Posterior vena cava (tissue), 2 donors: ENCODE data around the gene CIAO3. TPM values are rescaled to one million over a fixed set of nuclear protein-coding genes. Genes with fewer than 3 reads are reported as not detected.
"Not testable (repeated sequence)": the region's sequence is repeated elsewhere in the genome, so short reads cannot be mapped to it uniquely, and the experiment has no call there.

Experiments
- DNase-seq: peaks from one replicate; pipeline ENCODE4 v3.0.0-alpha.2; 2020; ENCODE audit warnings: low spot score
- intact Hi-C, 2 donors: fragments of 100-400 bp; cut with DNase I; formaldehyde crosslinking; loops; one replicate each; pipeline versions ENCODE4 v1.14.1 to v1.14.2; 2022 to 2023
- total RNA-seq, 2 donors: library from RNA; stranded (reverse); fragmentation: NEBNext Ultra II Directional; extraction: Animal tissue kit (Norgen Biotek cat#: 25700); gene quantifications; one replicate each; pipeline ENCODE4 v1.2.1, GENCODE V29; 2021
- donor health status: DM: yes; HTN: yes; CAD: no.
- donor health status: DM: yes; HTN: yes; CAD: no.

CIAO3 gene
- total RNA-seq, 2 donors from 2014 or later, result 18.2 to 18.6 TPM

DNA sequence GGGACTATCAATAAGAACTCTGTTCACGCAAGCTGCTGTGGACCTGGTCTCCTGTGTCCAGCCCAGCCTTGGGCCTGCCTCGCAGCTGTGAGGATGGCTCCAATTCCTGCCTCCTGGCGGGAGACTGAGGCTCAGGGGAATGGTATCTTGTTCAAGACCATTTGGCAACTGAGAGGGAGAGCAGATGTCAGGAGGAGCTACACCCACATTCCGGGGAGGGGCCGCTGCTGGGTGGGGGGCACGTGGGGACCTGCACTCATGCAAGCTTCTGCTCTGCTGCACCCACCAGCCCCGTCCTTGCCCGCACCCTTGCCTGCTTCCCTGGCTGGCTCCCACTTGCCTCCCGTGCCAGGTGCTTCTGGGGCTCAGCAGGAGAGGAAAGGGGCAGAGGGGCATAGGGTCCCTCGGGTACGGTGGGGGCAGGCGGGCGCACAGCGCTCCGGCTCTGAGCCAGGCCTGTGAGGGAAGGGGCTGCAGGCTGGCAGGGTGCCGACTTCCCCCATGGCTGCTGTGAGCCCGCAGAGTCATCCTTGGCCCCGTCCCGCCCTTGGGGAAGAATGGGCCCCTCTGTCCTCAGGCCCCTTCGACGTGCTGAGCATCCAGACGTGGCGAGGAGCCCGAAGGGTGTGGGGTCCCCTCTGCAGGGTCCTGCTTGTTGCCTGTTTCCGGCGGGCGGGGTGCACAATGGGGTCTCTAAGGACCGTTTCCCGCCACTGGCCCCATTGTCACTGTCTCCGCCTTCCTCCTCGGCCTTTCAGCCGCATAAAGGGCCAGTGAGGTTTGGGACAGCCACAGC lies 23.1 kb downstream of the CIAO3 start:
- intact Hi-C loops, result no loop called here
- no peak for DNase-seq

DNA sequence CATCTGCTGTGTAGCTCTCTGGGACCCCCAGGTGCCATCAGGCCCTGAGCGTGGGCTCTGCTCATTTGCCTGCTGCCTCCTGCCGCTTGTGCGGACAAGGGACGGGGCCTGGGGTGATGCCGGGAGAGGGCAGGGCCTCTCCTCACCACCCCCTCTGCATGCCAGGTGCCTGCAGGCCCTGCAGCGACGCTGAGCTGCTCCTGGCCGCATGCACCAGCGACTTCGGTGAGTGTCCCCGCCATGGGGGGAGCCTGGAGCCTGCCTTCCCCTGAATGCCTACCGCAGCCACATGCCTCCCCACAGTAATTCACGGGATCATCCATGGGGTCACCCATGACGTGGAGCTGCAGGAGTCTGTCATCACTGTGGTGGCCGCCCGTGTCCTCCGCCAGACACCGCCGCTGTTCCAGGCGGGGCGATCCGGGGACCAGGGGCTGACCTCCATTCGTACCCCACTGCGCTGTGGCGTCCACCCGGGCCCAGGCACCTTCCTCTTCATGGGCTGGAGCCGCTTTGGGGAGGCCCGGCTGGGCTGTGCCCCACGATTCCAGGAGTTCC lies 23.9 kb downstream of the CIAO3 start:
- DNase-seq, result no peak
- intact Hi-C loops, result no loop called here

DNA sequence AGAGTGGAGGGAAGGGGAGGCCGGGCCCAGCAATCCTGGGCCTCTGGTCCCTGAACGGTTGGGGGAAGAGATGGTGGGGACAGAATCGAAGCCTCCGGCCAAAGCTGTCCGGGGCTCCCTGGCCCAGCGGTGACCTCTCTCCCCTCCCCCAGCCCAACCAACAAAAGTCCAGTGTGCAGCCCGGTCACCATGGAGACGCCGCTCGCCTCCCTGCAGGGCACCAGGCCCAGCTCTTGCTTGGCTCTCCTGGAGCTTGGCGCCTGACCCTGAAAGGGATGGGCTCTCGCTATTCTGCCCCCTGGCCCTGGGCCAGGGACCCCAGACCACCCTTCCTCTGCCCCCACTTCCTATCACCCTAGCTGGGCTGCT lies 24.6 kb downstream of the CIAO3 start:
- intact Hi-C loops, result no loop called here
- no peak for DNase-seq

DNA sequence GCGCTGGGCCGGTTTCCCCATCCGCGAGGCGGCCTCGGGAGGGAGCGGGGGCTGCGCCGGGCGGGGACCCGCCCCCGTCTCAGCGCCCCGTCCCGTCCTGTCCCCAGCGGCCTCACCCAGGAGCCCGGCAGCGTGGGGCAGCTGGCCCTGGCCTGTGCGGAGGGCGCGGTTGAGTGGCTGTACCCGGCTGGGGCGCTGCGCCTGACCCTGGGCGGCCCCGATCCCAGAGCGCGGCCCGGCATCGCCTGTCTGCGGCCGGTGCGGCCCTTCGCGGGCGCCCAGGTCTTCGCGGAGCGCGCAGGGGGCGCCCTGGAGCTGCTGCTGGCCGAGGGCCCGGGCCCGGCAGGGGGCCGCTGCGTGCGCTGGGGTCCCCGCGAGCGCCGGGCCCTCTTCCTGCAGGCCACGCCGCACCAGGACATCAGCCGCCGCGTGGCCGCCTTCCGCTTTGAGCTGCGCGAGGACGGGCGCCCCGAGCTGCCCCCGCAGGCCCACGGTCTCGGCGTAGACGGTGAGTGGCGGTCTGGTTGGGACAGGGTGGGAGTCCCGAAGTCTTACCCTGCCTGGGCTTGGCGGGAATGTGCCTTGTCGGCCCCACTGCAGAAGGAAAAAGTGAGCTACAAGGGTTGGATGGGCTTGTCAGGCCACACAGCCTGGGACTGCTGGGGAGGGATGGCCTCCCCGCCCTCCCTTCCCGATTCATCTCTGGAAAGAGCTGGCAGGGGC lies 25.2 kb downstream of the CIAO3 start:
- intact Hi-C loops, result no loop called here
- no peak for DNase-seq

DNA sequence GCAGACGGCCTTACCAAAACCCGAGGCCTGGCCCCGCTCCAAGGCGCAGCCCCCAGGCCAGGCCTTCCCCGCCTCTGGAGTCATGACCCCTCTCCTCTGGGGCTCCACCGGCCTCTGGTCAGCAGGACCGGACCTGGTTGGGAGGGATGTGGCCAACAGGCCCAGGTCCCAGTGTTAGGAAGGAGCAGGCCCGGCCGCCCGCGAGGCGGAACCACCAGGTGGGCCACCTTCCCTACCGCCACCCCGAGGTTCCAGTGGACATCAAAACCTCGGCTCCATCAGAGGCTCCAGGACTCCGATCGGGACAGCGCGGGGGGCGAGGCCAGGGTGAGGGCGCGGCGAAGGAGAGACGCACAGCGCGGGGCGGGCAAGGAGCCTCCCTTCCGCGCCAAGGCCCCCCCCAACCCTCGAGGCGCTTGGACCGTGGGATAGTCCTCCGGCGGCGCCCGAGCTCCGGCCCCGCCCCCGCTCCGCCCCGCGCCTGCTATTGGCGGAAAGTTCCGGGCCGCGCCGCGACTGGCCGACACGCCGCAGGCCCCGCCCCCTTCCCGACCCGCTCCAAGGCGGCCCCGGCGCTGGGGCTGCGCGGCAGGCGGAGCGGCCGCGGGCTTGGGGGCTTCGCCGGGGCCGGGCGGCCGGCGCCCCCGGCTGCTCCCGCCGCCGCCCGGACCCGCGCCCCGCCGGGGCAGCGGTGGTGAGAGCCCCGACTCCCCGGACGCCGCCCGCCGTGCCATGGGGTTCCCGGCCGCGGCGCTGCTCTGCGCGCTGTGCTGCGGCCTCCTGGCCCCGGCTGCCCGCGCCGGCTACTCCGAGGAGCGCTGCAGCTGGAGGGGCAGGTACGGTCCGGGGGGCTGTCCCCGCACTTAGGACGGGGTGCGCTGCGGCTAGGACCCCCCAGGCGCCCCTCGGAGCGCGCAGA lies 26.0 kb downstream of the CIAO3 start, which contains the start of gene METRN:
METRN (plus strand) TSS at position 561 of the 919 bp plus-strand sequence; CDS start at position 733, 172 bp downstream.
- intact Hi-C loops, result loop anchor here (5.0 kb wide), 2 partner anchors 72 to 337 kb away; partner anchors contain the start of genes CHTF18 (in 2 of the 2) and RPUSD1 (in 2 of the 2)
- peak; percentile 96 for DNase-seq

DNA sequence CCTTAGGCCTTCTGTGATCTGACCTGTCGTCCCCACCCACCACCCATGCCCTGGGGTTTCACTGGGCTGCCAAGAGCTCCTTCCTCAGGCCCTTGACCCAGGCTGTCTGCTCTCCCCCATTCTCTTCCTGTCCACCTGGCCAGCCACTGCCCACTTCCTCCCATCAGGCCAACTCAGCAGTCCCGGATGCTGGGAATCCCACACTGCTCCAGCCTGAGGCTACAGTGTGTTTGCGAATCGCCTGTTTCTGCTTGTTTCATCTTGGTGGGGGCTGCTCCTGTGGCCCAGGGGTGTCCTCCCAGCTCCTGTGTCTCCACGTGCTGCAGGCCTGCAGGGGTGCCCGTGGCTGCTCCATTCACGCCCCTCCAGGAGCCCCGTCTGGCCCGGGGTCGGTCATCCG lies 26.7 kb downstream of the CIAO3 start:
- no peak for DNase-seq
- intact Hi-C loops, result loop anchor here (5.0 kb wide), 2 partner anchors 73 to 338 kb away; partner anchors contain the start of genes CHTF18 (in 2 of the 2) and RPUSD1 (in 2 of the 2)

DNA sequence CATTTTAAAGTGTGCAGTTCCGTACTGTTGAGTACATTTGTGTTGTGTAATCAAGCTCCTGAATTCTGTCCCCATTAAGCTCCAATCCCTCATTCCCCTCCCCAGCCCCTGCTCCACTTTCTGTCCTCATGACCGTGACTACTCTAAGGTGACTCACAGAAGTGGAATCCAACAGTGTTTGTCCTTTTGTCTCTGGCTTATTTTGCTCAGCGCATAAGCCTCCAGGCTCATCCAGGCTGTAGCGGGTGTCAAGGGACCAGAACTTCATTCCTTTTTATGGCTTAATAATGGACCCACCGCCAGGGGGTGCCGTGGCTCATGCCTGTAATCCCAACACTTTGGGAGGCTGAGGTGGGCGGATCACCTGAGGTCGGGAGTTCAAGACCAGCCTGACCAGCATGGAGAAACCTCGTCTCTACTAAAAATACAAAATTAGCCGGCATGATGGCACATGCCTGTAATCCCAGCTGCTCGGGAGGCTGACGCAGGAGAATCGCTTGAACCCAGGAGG lies 28.0 kb downstream of the CIAO3 start:
- DNase-seq, result not testable (repeated sequence)
- intact Hi-C loops, result loop anchor here (5.0 kb wide), 2 partner anchors 75 to 340 kb away; partner anchors contain the start of genes CHTF18 (in 2 of the 2) and RPUSD1 (in 2 of the 2)

DNA sequence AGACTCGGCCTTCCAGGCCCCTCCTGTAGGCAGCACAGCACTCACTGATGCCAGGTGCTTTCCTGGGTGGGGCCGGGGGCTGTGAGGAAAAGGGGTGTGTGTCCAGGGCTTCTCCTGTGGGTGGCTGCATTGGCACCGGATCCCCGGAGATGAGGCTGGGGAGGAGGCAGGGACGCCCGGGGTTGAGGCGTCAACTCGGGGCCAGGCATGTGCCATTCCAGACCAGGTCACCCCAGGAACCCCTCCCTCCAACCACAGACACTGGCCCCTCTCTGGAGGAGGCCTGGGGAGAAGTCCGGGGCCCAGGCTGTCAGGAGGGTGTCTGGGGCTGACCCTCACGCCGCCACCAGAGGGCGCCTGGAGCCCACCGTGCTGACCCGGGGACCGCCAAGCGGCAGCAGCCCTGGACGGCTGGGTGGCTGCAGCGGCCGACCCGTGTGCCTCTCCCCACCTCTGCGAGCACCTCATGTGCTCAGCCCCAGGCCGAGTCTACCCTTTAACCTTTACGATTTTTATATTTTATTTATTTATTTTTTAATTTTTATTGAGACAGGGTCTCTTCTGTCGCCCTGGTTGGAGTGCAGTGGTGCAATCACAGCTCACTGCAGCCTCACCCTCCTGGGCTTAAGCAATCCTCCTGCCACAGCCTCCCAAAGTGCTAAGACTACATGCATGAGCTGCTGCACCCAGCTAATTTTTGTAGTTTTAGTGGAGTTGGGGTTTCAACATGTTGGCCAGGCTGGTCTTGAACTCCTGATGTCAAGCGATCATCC lies 29.1 kb downstream of the CIAO3 start:
- peak; percentile 94 for DNase-seq
- intact Hi-C loops, result loop anchor here (5.0 kb wide), 2 partner anchors 76 to 341 kb away; partner anchors contain the start of genes CHTF18 (in 2 of the 2) and RPUSD1 (in 2 of the 2)

DNA sequence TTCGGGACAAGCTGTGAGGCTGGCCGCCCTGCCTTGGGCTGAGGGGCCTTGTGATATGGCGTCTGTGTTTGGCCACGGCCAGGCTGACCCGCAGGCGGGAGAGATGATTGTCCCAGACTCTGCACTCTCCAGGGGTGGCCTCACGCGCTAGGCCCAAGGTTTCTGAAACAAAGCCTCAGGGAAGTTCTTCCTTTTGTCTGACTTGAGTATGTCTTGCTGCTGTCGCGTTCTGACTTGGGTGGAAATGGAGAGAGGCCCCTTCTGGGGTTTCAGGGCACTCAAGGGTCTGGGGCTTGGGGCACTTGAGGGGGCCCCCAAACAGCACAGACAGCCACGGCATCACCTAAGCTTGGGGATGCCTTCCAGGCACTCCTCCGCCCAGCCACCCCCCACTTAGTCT lies 29.7 kb downstream of the CIAO3 start:
- intact Hi-C loops, result loop anchor here (5.0 kb wide), 2 partner anchors 76 to 341 kb away; partner anchors contain the start of genes CHTF18 (in 2 of the 2) and RPUSD1 (in 2 of the 2)
- DNase-seq, result no peak

DNA sequence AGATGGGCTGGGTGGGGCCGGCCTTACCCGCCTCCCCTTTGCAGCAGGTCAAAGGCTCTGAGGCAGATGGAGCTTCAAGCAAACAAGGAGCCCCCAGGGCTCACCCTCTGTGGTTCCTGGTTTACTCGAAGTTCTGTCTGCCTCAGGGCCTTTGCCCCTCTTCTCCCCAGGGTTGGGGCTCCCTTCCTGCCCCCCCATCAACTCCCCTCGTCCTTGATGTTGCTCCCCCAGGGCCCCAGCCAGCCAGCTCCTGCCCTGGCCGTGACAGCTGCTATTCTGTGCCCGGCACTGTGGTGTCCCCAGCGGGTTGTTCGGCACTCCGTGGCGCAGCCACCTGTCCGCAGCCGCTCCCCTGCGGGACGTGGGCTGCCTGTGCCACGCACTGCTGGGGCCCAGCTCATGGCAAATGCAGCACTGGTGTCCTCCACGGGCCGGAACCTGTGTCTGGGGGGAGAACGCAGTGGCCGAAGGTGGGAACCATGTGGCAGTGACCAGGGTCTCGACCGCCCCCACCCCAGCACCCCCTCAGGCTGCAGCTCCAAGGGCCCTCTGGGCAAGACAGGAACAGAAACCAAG lies 30.2 kb downstream of the CIAO3 start:
- intact Hi-C loops, result loop anchor here (5.0 kb wide), 2 partner anchors 77 to 342 kb away; partner anchors contain the start of genes CHTF18 (in 2 of the 2) and RPUSD1 (in 2 of the 2)
- no peak for DNase-seq

DNA sequence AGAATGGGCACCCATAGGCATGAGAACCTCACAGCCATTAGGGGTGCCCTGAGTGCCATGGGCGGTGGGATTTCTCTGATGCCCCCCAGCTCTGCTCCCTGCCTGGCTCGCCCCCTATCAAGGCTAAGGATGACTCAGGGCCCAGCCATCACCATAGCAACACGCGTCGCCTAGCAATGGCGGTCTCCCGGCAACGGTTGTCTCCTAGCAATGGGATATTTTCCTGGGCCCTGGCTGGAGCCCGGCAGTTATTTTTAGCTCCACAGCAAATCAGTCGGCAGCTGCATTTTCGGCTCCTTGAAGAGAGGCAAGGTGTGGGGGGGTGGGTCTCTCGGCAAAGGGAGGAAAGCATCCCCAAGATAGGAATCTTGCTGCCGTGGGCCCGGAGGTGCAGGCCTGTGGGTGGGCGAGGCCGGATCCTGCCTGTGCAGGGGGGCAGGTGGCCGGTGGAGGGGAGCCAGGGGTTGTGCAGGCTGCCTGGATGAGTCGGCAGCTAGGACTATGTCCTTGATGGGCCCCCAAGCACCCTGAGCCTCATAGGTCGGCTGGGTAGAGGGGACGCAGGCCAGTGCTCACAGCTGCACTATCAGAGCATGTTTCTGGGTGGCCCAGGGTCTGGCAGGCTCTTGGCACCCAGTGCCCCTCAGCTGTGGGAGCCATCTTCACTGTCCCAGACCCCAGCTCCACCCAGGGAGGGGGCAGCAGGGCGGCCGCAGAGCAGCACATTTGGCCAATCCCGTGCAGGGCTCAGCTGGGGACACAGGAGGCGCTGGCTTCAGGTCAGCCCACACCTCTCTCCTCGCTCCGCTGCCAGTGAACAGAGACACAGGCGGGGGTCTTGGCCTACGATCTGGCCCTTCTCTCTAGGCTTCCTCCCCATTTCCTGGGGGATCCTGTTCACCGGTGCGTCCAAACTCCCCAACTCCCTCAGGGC lies 31.0 kb downstream of the CIAO3 start:
- DNase-seq, result no peak
- intact Hi-C loops, result loop anchor here (5.0 kb wide), 2 partner anchors 77 to 342 kb away; partner anchors contain the start of genes CHTF18 (in 2 of the 2) and RPUSD1 (in 2 of the 2)

DNA sequence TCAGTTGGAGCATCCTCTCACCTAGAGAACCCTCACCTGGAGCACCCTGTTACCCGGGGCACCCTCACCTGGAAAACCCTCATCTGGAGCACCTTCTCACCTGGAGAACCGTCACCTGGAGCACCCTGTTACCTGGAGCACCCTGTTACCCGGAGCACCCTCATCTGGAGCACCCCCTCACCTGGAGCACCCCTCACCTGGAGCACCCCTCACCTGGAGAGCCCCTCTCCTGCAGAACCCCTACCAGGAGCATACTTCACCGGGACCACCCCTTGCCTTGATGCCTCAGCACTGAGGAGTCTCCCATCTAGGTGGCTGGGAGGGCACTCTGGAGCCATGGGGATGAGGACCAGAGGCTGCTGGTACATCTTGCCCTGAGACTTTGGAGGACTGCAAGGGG lies 31.8 kb downstream of the CIAO3 start:
- intact Hi-C loops, result no loop called here
- DNase-seq, result no peak

DNA sequence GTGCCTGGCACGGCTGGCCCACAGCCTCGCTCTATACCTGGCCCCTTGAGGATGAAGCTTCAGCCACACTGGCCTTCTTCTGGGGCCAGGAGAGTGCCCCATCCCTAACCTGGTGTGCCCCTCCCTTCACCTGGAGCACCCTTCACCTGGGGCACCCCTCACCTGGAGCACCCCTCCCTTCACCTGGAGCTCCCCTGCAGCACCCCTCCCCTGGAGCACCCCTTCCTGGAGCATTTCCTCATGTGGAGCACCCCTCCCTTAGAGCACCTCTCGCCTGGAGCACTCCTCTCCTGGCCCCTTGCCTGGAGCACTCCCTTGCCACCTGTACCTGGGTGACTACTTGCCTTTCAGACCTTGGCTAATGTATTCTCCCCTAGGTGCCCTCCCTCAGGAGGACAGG lies 32.8 kb downstream of the CIAO3 start:
- DNase-seq, result no peak
- intact Hi-C loops, result no loop called here

DNA sequence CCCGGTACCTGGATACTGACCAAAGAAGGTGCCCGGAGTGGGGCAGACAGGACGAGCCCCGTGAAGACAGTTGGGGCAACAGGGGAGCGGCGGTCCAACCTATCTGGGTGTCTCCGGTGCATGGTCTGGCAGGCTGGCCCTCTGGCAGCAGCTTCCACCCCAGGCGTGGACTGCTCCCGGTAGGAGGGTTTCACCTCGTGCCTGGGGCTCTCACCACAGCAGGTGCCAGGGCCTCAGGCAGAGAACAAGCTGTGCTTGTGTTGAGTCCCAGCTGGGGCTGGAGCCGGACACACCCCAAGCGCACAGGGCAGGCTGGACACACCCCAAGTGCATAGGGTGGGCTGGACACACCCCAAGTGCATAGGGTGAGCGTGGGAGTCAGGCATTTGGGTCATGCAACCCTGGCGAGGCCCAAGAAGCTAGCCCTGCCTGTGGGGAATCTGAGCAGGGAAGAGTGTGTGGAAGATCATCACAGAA lies 33.7 kb downstream of the CIAO3 start:
- intact Hi-C loops, result no loop called here
- no peak for DNase-seq

DNA sequence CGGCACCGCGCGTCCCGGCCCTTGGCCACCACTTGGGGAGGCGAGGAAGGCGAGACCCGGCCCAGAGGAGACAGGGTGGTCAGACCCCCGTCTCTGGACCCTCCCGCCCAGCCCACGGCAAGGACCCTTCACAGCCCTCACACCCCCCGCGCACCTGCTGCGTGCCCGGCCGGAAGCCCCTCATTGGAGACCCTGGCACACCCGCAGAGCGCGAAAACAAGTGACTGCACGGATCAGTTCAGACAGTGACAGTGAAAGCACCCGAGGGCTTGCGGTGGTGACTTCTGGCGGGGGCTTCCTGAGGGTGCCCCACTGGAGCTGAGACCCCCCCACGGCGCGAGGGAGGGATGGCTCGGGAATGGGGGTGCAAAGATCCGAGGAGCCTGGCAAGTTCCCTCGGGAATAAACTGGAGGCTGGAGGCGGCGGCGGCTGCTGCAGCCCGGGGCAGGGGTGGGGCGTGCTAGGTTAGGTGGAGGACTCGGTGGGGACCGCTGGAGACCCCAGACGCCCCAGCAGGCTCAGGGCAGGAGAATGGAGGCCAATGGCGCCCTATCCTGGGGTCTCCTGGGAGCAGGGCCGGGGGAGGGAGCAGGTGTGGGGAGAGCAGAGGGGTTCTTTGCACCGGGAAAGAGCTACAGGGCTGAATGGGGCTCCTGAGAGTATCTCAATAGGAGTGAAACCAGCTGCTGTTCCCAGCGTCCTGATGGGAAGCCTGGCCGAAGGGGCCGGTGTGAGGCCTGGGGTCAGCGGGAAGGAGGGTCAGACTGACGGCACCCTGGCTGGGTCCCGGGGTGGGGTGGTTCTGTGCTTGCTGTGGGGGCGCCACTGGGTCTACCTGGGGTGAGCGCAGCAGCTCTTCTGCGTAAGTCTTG lies 34.4 kb downstream of the CIAO3 start:
- intact Hi-C loops, result no loop called here
- no peak for DNase-seq
